A549 (cell line): ENCODE data around the gene CD3G. TPM values are rescaled to one million over a fixed set of nuclear protein-coding genes. Genes with fewer than 3 reads are reported as not detected.

Experiments
- ATAC-seq, 2 experiments: fragments of 200-7000 bp in 1 of 2; fragments of >200 bp in 1 of 2; cut with Nextera tagmentation in 1 of 2; cut with Tn5 transposase in 1 of 2; 3 replicates each; pipeline versions ENCODE4 v1.8.0 to v1.9.1; 2018 to 2020; ENCODE audit warnings: mild to moderate bottlenecking in 1 of 2, moderate library complexity in 1 of 2
- CTCF ChIA-PET: fragments of 300-600 bp; sonication (Branson Sonifier 250); formaldehyde crosslinking; extraction: SDS; loops from one replicate; lab custom pipeline; 2021; ENCODE audit warnings: antibody characterized with exemption, inconsistent platforms; lab: Yijun Ruan, JAX
- POLR2A ChIA-PET: fragments of 350-600 bp; formaldehyde crosslinking; extraction: SDS; loops from one replicate; lab custom pipeline; 2021; ENCODE audit warnings: antibody characterized with exemption, inconsistent platforms; lab: Yijun Ruan, JAX
- DNase-seq, 2 experiments: peaks; one replicate each; pipeline versions ENCODE4 v3.0.0 to v3.0.0-alpha.2; 2011 to 2016; ENCODE audit warnings: low read depth in 1 of 2, low spot score in 1 of 2
- FAIRE-seq: peaks from 2 replicates; lab custom pipeline; 2011; peaks lifted over from hg19 to GRCh38; lab: Jason Lieb, UNC
- H3K27ac ChIP-seq, 2 experiments: fragments of >200 bp; sonication (Bioruptor Twin); formaldehyde crosslinking; 3 replicates each; pipeline ENCODE4 v1.5.1; 2016 to 2017
- H3K4me1 ChIP-seq: fragments of >200 bp; sonication (Bioruptor Twin); formaldehyde crosslinking; 3 replicates; pipeline ENCODE4 v1.6.1; 2016
- H3K4me2 ChIP-seq: fragments of >200 bp; sonication (Bioruptor Twin); formaldehyde crosslinking; 3 replicates; pipeline ENCODE4 v1.6.1; 2016
- H3K4me3 ChIP-seq: fragments of >200 bp; sonication (Bioruptor Twin); formaldehyde crosslinking; 3 replicates; pipeline ENCODE4 v1.5.1; 2016
- H3K9me3 ChIP-seq: fragments of >200 bp; sonication (Bioruptor Twin); formaldehyde crosslinking; 3 replicates; pipeline ENCODE4 v1.6.1; 2016
- ATOH8 ChIP-seq: fragments of 250-450 bp; sonication (Bioruptor Pico); IDR thresholded peaks from 2 replicates; pipeline ENCODE4 v1.5.0; 2020; ENCODE audit warnings: low read depth, mild to moderate bottlenecking, moderate library complexity
- CBX2 ChIP-seq: fragments of 200-600 bp; sonication (generic); IDR thresholded peaks from 2 replicates; pipeline ENCODE4 v1.6.1; 2016; ENCODE audit warnings: low read depth, mild to moderate bottlenecking, borderline replicate concordance
- CBX8 ChIP-seq: fragments of 200-600 bp; sonication (generic); IDR thresholded peaks from 2 replicates; pipeline ENCODE4 v1.6.1; 2016
- CEBPB ChIP-seq, 2 experiments: fragments of >200 bp in 1 of 2; sonication (Bioruptor Twin) in 1 of 2; formaldehyde crosslinking in 1 of 2; IDR thresholded peaks; 2 replicates each; pipeline ENCODE4 v1.6.1; 2012 to 2016
- CHD2 ChIP-seq: fragments of 150-350 bp; IDR thresholded peaks from 2 replicates; pipeline ENCODE4 v1.6.1; 2014; ENCODE audit warnings: low read length; ENCODE audit not compliant: partially characterized antibody
- EHF ChIP-seq: fragments of 250-450 bp; sonication (Bioruptor Pico); IDR thresholded peaks from 2 replicates; pipeline ENCODE4 v1.5.0; 2020; ENCODE audit warnings: mild to moderate bottlenecking
- ESRRA ChIP-seq: fragments of 150-350 bp; IDR thresholded peaks from 2 replicates; pipeline ENCODE4 v1.6.1; 2014; ENCODE audit warnings: mild to moderate bottlenecking, low read length, borderline replicate concordance
- FOSB ChIP-seq: fragments of 250-450 bp; sonication (Bioruptor Pico); IDR thresholded peaks from 2 replicates; pipeline ENCODE4 v1.5.0; 2020; ENCODE audit warnings: mild to moderate bottlenecking, moderate library complexity
- FOXS1 ChIP-seq: fragments of 250-450 bp; sonication (Bioruptor Pico); IDR thresholded peaks from 2 replicates; pipeline ENCODE4 v1.5.0; 2020; ENCODE audit warnings: mild to moderate bottlenecking, moderate library complexity
- GATA3 ChIP-seq: IDR thresholded peaks from 2 replicates; pipeline ENCODE4 v1.6.1; 2012; ENCODE audit warnings: borderline replicate concordance
- HEYL ChIP-seq: fragments of 250-450 bp; sonication (Bioruptor Pico); IDR thresholded peaks from 2 replicates; pipeline ENCODE4 v1.8.0; 2021; ENCODE audit warnings: mild to moderate bottlenecking, moderate library complexity
- HOXA7 ChIP-seq: fragments of 250-450 bp; sonication (Bioruptor Pico); IDR thresholded peaks from 2 replicates; pipeline ENCODE4 v1.5.0; 2020; ENCODE audit warnings: mild to moderate bottlenecking, moderate library complexity
- HOXB13 ChIP-seq: fragments of 250-450 bp; sonication (Bioruptor Pico); IDR thresholded peaks from 2 replicates; pipeline ENCODE4 v1.5.0; 2020; ENCODE audit warnings: low read depth, mild to moderate bottlenecking, moderate library complexity
- HOXB5 ChIP-seq: fragments of 250-450 bp; sonication (Bioruptor Pico); IDR thresholded peaks from 2 replicates; pipeline ENCODE4 v1.5.0; 2020; ENCODE audit warnings: mild to moderate bottlenecking, moderate library complexity
- JUN ChIP-seq, 2 experiments: fragments of >200 bp; sonication (Bioruptor Twin); formaldehyde crosslinking; IDR thresholded peaks; 2 replicates in 1 of 2; 3 replicates in 1 of 2; pipeline ENCODE4 v1.6.1; 2016 to 2017
- KDM1A ChIP-seq: fragments of 200-600 bp; sonication (generic); IDR thresholded peaks from 2 replicates; pipeline ENCODE4 v1.6.1; 2016; ENCODE audit warnings: low read depth, mild to moderate bottlenecking
- MAFK ChIP-seq: fragments of 450-650 bp; IDR thresholded peaks from 2 replicates; pipeline ENCODE4 v1.6.1; 2014; ENCODE audit not compliant: partially characterized antibody
- MAX ChIP-seq: IDR thresholded peaks from 2 replicates; pipeline ENCODE4 v1.6.1; 2012
- NFE2L2 ChIP-seq: fragments of 150-350 bp; conservative IDR thresholded peaks from 2 replicates; pipeline ENCODE4 v1.6.1; 2014; ENCODE audit warnings: low read length
- NPAS2 ChIP-seq: fragments of 250-450 bp; sonication (Bioruptor Pico); IDR thresholded peaks from 2 replicates; pipeline ENCODE4 v1.8.0; 2022; ENCODE audit warnings: mild to moderate bottlenecking, moderate library complexity, borderline replicate concordance
- NR3C1 ChIP-seq: fragments of >200 bp; sonication (Bioruptor Twin); formaldehyde crosslinking; IDR thresholded peaks from 3 replicates; pipeline ENCODE4 v1.6.1; 2017
- PBX3 ChIP-seq: IDR thresholded peaks from 2 replicates; pipeline ENCODE4 v1.6.1; 2012
- PHF8 ChIP-seq: fragments of 200-600 bp; sonication (generic); IDR thresholded peaks from 2 replicates; pipeline ENCODE4 v1.6.1; 2016; ENCODE audit warnings: low read depth, mild to moderate bottlenecking, antibody characterized with exemption, moderate library complexity, borderline replicate concordance
- POLR2A ChIP-seq: IDR thresholded peaks from 2 replicates; pipeline ENCODE4 v1.6.1; 2012; ENCODE audit warnings: mild to moderate bottlenecking, low read length
- POLR2AphosphoS2 ChIP-seq: conservative IDR thresholded peaks from 2 replicates; pipeline ENCODE4 v1.6.1; 2012; ENCODE audit warnings: low read length, improper control_type of control experiment, inconsistent platforms
- RARB ChIP-seq: fragments of 250-450 bp; sonication (Bioruptor Pico); IDR thresholded peaks from 2 replicates; pipeline ENCODE4 v1.8.0; 2021; ENCODE audit warnings: mild to moderate bottlenecking, moderate library complexity
- REST ChIP-seq: fragments of 200-600 bp; sonication (generic); IDR thresholded peaks from 2 replicates; pipeline ENCODE4 v1.6.1; 2016; ENCODE audit warnings: antibody characterized with exemption, mild to moderate bottlenecking, moderate library complexity
- RFX5 ChIP-seq: fragments of 450-650 bp; IDR thresholded peaks from 2 replicates; pipeline ENCODE4 v1.7.1; 2014; ENCODE audit warnings: antibody characterized with exemption, mild to moderate bottlenecking, moderate library complexity
- TFCP2L1 ChIP-seq: fragments of 250-450 bp; sonication (Bioruptor Pico); IDR thresholded peaks from 2 replicates; pipeline ENCODE4 v1.5.0; 2021; ENCODE audit warnings: mild to moderate bottlenecking
- ZFP36 ChIP-seq: fragments of 450-650 bp; IDR thresholded peaks from 2 replicates; pipeline ENCODE4 v1.6.1; 2014; ENCODE audit warnings: borderline replicate concordance; ENCODE audit not compliant: partially characterized antibody
- ZSCAN20 ChIP-seq: fragments of 250-450 bp; sonication (Bioruptor Pico); IDR thresholded peaks from 2 replicates; pipeline ENCODE4 v1.8.0; 2022; ENCODE audit warnings: mild to moderate bottlenecking, moderate library complexity
- WGBS: methylation state at CpG from one replicate; pipeline ENCODE4 v1.1.6; 2017; ENCODE audit errors: missing lambda C conversion rate; 5-methylcytosine and 5-hydroxymethylcytosine counted together
- polyA plus RNA-seq, 4 experiments: library from polyadenylated mRNA; depleted of rRNA in 3 of 4; stranded (reverse); fragments of >200 nt; fragmentation: RNase III in 1 of 4; extraction: RNeasy Plus Mini Kit Qiagen cat#74134 plus additional on column Dnase treatment in 1 of 4; gene quantifications; 2 replicates in 3 of 4; 3 replicates in 1 of 4; pipeline ENCODE4 v1.2.3, GENCODE V29; 2011 to 2017
- TF ChIP-seq, protein P1 (sequence below): fragments of >200 bp; sonication (Bioruptor Twin); formaldehyde crosslinking; IDR thresholded peaks from 3 replicates; pipeline ENCODE4 v1.6.1; 2016

CD3G gene
- polyA plus RNA-seq, 2 of the 4 experiments (the other 2 are of a cell fraction): not detected

DNA sequence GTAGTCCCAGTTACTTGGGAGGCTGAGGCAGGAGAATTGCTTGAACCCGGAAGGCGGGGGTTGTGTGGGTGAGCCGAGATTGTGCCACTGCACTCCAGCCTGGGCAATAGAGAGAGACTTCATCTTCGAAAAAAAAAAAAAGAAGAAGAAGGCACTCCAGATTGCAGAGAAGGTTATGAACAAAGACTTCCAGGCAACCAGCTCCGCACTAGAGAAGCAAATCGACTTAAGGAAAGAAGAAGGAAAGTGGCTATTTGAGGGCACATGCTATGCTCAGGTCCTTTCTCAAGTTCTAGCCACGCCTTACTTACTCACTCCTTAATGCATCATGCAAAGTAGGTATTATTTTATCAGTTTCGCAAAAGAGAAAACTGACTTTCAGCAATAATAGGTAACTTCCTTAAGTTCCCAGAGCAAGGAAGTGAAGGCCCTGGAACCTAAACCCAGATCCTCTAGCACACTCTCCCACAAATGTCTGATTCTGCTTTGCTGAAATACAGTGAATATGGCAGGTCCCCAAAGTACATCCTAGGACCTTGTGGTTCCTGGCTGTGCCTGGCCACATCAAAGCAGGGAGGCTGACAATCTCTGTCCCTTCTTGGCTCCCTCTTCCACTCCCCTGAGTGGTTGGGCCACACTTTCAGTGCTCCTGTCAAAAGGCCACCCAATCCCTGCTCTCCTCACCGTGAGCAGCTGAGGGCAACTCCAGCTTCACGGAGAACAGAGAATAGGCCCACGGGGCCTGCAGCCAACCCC, 25.4 kb upstream of the CD3G start:
- DNase-seq (no peak), FAIRE-seq (no peak), ATAC-seq (no peak)
- Histone ChIP-seq H3K4me1 (peaks cover 6% of the 10 kb centered on the region; the same call in 1 of the 3 replicates), H3K4me3 (no peak overlapping the region), H3K27ac (no peak overlapping the region), H3K4me2 (no peak overlapping the region), H3K9me3 (no peaks in the 10 kb centered on the region)
- TF ChIP-seq MAFK (no peak), CHD2 (no peak), FOSB (CRISPR knock-in tag) (no peak), MAX (no peak), PBX3 (no peak), HOXB5 (CRISPR knock-in tag) (no peak), NR3C1 (no peak), EHF (CRISPR knock-in tag) (no peak), CEBPB (IDR thresholded peaks at IDR 0.05) (no peak), NPAS2 (CRISPR knock-in tag) (no peak), NFE2L2 (no peak), POLR2A (no peak), ZSCAN20 (CRISPR knock-in tag) (no peak), ESRRA (no peak), KDM1A (no peak), REST (no peak), HOXA7 (CRISPR knock-in tag) (no peak), POLR2AphosphoS2 (no peak), FOXS1 (CRISPR knock-in tag) (no peak)
- 75% methylated on average over 11 of the region's 11 CpGs for WGBS
- POLR2A ChIA-PET: no interaction called here
- CTCF ChIA-PET: interaction anchor here (0.7 to 1.2 kb wide), 2 partner anchors 18 to 28 kb away, joined by 3 read pairs; no protein-coding TSS in a partner anchor

DNA sequence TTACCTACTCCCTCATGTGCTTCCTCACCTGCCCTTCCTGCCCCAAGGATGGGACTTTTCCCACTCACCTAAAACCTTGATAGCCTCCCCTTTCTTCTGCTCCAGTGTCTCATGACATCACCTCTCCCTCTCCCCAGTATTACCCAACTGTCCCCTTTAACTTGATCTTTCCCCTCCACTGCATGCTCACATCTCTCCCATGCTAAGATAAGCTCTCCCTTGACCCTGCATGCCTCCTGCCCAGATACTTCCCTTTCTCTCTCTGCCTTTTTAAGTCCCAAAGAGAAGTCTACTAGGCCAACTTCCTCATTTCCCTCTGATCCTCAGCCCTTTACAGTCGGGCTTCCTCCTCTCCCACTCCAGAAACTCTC, 24.8 kb upstream of the CD3G start:
- Histone ChIP-seq H3K27ac (no peak overlapping the region), H3K4me2 (no peak overlapping the region), H3K4me3 (no peak overlapping the region), H3K4me1 (peaks cover 6% of the 10 kb centered on the region; the same call in 1 of the 3 replicates), H3K9me3 (no peaks in the 10 kb centered on the region)
- FAIRE-seq (no peak), ATAC-seq (no peak), DNase-seq (no peak)
- TF ChIP-seq NR3C1 (no peak), RARB (no peak), ZSCAN20 (CRISPR knock-in tag) (no peak), EHF (CRISPR knock-in tag) (no peak), NPAS2 (CRISPR knock-in tag) (no peak), GATA3 (no peak), ATOH8 (CRISPR knock-in tag) (no peak), HOXB13 (CRISPR knock-in tag) (no peak), CBX8 (no peak), RFX5 (no peak), HEYL (CRISPR knock-in tag) (no peak), JUN (IDR thresholded peaks at IDR 0.05) (no peak), ZFP36 (no peak), PHF8 (no peak), TFCP2L1 (CRISPR knock-in tag) (no peak), CBX2 (no peak)
- TF ChIP-seq, protein P1, sequence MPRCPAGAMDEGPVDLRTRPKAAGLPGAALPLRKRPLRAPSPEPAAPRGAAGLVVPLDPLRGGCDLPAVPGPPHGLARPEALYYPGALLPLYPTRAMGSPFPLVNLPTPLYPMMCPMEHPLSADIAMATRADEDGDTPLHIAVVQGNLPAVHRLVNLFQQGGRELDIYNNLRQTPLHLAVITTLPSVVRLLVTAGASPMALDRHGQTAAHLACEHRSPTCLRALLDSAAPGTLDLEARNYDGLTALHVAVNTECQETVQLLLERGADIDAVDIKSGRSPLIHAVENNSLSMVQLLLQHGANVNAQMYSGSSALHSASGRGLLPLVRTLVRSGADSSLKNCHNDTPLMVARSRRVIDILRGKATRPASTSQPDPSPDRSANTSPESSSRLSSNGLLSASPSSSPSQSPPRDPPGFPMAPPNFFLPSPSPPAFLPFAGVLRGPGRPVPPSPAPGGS: no peak
- CTCF ChIA-PET: no interaction called here
- 10% methylated on average over 1 of the region's 1 CpG for WGBS
- POLR2A ChIA-PET: no interaction called here
